HG02678 (cell line): Measurements from ENCODE around the gene PTPRH.
"Not testable (repeated sequence)": the region's sequence is repeated elsewhere in the genome, so short reads cannot be mapped to it uniquely, and the experiment has no call there.

Experiments used
- ATAC-seq: cut with Tn5 transposase; IDR thresholded peaks from one replicate; pipeline ENCODE4 v1.9.1; 2021; ENCODE audit warnings: mild to moderate bottlenecking, moderate library complexity; ENCODE audit not compliant: unreplicated experiment

Gene PTPRH

DNA sequence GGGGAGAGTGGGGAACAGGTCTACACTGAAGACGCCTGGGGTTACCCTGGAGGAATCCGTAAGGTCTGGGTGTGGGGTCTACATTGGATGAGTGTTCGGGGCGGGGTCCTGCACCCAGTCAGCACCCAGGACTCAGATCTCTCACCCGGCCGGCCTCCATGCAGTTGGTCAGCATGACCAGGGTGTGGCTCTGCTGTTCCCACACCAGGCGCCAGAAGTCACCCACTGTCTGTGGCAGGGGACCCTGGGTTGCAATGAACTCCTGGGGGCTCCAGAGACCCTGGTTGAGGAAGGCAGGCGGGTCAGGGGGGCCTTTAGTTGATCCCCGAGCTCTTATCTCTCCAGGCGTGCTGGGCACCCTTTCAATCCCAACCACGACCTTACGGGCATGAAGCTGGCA lies 23.2 kb downstream of the PTPRH start:
- ATAC-seq, result no peak

DNA sequence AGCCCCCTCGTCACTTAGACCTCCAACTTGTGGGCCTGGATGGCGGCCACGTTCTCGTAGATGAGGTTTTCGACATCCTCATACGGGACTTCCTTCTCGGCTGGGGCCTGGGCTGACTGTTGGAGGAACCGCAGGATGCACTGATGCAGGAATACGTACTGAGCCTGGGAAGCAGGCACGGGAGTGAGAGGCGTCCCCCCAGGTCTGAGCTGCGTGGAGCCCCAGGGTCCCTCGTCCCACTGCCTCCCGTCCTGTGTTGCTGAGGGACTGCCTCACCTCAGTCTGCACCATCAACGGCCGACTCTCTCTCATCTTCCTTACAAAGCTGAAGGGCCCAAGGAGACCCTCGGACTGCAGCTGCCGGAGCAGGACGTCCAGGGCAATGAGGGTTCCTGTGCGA lies 27.6 kb downstream of the PTPRH start:
- no peak for ATAC-seq

DNA sequence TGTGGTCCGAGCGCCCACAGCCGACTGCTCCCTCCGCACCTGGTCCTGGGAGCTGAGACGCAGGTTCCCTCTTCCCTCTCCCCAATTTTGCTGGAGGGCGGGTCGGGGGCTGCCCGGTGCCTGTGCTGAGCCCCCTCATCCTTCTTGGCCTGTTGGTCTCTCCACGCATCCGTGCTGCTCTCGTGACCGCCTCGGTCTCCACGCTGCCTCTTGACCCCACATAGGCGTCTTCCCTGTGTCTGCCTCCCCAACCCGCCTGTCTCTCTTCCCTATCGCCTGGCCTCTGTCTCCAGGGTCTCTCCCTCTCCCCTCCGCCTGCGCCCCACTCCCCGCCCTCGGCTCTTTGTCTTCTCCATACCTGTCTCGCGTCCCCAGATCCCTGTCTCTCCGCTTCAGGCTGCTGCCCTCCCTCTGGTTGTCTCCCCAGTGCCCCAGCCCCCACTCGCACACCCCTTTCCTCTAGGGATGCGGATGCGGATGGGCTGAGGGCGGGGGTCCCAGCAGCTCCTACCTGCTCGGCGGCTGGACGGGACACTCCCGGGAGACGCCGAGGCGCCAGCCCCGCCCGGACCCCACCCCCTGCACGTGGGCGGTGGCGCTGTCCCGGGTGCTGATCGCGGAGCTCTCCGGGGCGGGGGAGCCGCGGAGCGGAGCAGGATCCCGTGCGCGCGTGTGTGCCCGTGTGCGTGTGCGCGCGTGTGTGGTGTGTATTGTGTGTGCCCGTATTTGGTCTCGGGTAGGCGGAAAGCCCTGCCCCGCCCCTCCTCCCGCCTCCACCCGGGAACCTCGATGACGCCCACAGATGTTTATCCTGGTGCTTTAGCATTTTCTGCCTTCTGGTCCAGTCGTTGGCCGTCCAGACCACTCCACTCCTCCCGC lies 29.5 kb downstream of the PTPRH start, which contains the start of gene SYT5:
Gene SYT5 (minus strand): TSS at position 684 of the 879 bp plus-strand sequence. CDS start 1,248 bp downstream, outside the sequence.
- no peak for ATAC-seq

DNA sequence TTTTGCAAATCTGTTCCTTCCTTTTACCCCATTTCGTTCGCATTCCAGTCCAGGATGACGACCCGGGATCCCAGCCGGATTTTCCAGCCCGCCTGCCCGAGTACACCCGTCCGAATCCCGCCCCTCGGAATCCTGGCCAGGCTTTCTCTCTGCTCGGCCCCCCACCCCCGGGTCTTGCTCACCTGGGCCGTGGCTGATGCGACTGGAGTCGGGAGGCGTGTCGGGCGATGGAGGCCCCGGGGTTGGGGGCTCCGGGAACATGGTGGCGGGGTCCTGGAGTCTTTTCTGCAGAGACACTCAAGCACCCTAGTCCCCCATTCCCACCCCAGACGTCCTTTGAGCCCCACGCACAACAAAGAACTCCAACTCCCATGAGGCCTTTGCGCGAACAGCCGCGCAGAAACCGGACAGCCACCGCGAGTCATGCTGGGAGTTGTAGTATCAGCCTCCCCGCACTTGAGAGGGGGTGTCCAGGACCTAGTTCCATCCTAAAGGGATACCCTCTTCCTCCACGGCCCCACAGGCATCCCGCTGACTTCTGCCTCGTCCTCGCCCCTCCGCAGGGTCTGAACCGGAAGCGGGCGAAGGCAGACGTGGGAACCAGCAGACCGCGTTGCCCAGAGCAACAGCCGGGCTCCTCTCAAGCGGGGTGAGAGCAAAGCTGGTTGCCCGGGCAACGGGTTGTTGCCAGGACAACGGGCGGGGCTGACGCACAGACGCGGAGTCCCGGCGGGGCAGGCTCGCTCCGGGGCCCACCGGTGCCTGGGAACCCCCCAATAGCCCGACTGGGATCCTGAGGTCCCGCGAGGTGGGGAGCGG lies 30.3 kb downstream of the PTPRH start:
- peak; percentile 88 for ATAC-seq

DNA sequence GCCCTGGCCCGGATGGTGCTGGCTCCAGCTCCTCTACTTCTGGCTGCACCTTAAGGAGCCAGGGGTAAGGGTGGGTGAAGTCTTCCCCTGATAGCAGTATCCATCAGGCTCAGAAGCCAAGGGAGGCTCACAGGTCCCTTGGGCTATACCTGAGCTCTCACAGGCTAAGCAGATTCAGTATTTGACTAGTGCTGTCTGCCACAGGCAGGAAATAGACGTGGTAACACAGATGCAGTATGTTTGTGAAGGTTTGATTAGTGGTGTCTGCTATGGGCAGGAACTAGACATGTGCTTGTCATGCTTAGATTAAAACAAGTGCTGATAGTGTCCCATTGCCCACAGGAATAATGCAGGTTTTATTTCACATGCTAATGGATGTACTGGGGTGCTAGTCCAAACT lies 33.2 kb downstream of the PTPRH start:
- no peak for ATAC-seq

DNA sequence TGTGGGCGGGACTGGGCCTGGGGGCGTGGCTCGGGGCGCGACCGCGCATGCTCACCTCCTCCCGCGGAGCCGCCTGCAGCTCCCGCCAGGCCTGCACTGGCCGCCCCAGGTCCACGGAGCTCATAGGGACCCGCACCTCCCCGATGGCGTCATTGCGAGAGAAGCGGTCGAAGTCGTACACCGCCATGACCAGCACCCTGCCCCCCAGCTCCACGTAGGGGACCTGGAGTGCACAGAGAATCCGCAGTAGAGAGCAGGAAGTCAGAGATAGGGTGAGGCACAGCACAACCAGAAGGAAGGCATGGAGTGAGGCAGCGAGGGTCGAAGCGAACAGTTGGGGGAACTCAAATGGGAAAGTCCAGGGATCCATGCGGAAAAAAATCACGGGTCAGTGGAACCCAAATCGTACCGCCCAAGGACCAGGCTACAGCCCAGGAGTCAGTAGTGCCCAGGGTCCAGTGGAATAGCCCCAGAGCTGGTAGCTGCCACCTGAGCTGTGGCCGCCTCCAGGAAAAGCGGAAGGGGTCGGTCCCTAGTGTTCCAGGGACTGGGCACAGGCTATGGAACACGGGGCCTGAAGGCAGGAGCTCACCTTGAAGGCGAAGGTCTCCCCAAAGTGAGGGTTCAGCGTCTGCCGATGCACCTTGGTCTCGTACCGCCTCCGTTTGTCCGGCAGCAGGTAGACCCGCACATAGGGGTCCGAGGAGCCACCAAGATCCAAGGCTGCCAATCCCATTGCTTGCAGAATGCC lies 34.0 kb downstream of the PTPRH start:
- ATAC-seq, result no peak

DNA sequence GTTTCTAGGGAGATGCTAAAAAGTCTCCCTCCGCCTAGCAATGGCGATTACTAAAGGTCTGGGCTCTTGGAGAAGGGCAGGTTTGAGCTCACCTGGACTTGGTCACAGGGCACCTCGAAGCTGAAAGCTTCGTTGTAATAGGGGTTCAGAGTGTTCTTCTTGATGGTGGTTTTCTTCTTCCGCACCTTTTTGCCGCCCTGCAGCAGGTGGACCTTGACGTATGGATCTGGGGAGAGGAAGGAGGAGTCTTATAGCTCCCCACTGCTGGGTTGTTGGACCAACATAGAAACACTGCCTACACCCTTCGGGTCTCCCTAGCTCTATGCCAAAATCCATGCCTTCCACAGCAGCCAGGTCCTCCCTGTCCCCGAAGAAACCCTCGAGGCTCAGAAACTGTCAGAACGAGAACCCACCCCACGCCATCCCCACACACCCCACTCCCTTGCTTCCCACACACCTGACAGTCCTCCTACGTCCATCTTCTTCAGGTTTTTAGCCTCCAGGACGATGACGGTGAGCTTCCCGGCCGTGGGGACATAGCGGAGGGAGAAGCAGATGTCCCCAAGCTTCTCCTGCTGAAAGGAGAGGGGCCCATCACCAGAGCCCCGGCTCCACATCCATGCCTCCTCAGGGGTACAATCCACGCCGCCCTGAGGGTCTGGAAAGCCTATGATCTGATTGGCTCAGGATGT lies 34.7 kb downstream of the PTPRH start:
- ATAC-seq, result no peak

DNA sequence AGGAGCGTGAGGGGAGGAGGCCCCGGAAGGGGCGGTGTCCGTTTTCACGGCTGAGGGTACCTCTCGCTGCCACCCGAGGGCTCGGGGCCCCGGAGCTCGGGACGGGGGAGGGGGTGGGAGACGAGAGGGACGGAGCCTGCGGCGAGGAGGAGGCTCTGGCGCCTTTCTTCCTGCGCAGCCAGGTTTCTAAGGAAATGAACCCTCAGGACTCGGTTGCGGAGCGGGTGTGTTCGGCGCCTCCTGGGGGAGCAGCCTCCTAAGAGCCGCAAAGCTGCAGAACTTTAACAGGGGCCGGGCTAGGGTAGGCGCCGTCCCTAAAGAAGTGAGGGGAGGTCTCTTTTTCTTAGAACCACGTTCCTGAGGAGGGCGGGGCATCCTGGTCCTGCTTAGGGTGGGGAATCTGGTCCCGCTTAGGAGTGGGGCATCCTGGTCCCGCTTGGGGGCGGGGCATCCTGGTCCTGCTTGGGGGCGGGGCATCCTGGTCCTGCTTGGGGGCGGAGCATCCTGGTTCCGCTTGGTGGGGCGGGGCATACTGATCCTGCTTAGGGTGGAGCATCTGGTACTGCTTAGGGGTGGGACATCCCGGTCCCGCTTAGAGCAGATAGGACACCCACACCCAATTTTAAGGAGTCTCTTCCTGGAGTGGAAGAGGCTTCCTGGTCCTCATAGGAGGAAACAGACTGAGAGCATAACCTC lies 35.4 kb downstream of the PTPRH start:
- no peak for ATAC-seq

DNA sequence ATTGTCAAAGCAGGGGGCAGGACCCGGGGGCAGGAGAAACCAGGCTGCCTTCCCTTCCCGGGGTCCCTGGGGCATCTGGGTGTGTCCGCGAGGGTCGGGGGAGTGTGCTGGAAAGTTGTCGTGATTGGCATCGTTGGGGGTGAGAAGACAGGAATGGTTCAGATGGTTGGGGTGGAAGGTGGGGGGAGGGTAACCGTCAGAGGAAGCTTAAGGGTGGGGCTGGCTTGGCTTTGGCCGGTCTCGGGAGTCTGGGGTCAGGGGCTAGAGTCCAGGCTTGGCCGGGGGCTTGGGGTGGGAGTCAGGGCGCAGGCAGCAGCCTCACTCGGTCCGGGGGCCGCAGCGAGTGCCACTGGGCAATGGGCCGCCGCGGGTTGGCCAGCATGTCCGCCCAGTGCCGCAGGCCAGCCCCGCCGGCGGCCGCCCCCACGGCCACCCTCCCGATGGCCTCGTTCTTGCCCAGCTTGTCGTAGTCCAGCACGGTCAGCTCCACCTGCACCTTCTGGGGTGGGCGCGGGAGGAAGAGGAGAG lies 36.1 kb downstream of the PTPRH start:
- no peak for ATAC-seq

DNA sequence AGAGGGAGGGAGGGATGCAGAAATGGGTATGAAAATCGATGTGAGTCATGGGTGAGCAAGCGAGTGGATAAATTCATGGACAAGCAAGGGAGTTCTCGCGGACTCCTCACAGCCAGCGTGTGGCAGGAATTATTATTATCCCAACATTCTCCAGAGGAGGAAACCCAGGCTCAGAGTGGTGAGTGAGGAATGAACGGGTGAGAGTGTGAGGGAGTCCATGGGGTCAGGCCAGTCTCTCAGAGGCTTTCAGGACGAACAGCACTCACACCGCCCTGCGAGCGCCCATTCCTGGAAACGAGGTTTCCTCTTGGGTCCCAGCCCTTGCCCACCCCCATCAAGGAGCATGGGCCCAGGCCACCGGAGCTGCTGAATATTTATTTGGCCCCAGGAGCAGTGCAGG lies 36.6 kb downstream of the PTPRH start:
- no peak for ATAC-seq

DNA sequence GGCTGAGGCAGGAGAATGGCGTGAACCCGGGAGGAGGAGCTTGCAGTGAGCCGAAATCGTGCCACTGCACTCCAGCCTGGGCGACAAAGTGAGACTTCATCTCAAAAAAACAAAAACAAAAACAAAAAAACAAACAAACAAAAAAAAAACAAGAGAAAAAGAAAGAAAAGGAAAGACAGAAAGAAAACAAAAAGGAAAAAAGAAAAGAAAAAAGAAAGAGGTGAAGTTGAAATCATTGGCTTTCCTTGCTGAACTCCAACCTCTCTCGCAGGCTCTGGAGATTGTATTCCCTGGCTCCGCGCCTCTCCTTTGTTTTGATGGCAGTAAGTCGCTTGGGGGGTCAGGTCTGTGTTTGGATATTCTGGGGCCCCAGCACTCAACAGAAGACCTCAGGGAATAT lies 37.0 kb downstream of the PTPRH start:
- not testable (repeated sequence) for ATAC-seq

DNA sequence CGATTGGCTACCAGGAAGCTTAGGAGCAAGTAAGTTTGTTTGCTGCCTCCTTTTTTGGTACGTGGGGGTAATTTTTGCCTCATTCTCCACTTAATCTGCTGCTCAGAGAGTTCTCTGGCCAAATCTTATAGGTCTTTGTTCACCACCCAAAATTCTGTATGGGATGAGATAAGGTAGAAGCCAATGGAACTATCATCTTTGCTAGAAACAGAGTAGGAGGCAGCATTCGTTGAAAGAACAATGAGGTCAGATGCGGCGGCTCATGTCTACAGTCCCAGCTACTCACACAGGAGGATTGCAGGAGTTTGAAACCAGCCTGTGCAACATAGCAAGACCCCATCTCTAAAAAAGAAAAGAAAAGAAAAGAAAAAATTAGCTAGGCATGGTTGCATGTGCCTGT lies 37.9 kb downstream of the PTPRH start:
- no peak for ATAC-seq

DNA sequence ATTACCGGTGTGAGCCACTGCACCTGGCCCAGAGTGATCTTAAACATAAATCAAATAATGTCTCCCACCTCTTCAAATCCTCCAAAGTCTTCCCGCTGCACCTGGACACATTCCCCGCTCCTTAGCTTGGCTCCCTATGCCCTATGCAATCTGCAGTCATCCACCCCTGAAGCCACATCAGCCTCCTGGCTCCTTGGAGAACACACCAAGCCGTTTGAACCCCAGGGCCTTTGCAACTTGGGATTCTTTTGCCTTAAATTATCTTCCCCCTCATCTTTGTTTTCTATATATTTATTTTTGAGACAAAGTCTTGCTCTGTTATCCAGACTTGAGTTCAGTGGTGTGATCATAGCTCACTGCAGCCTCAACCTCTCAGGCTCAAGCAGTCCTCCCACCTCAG lies 40.2 kb downstream of the PTPRH start:
- no peak for ATAC-seq

DNA sequence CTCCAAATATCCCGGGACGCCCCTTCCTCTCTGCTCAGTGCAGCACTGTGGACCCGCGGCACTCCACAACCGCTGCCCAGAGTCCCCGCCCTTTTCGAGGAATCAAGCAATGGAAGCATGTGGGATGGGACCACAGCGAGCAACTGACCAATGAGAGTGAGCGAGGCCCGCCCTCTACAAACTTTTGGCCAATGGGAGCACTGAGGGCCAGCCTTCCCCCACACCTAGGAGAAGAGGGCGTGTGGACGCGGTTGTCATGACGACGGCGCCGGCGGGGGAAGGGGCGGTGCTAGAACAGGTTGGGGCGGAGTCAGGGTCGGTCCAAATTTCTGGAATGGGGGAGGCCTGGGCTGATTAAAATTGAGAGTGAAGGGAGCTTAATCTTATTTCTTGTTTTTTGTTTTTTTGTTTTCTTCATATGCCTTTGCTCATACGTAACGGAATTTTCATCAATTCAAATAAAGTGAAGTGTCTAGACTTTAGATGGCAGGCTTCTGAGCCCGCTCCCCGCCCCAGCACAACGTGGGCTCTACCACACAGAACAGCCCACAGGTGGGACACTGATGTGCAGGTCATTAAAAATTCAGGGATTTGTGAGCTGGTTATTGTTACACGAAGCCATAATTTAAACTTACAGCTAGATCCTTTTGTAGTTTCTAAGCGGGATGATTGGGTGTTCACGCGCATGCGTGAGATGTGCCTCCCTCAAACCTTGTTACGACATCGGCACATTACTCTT lies 42.6 kb downstream of the PTPRH start, which contains the start of gene DNAAF3:
Gene DNAAF3 (minus strand): TSS at position 84 of the 739 bp plus-strand sequence. CDS start 200 bp downstream, outside the sequence.
- ATAC-seq, result peak; percentile 63

DNA sequence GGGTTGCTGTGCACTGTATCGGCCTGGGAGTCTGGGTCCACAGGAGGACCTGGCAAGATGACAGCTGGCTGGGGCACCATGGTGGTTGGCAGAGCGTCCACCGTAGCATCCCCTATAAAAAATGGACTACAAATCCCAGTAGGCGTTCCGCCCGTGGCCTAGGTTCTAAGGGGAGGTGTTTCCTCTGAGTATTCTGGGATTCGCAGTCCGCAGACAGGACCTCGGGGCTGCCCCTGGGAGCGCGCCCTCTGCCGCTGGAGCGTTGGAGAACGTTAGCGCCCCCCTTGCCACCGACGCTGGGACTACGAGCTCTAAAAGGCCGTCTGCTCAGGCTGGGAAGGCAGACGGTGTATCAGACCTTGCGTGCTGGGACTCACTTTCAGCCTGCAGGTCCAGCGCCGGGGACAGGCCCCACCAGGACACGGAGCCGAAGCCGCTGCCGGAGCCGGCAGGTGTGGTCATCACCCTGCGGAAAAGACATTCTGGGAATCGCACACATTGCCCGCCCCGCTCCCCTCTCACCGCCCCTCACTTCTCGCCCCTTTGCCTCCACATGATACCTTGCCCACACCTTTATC lies 43.3 kb downstream of the PTPRH start:
- ATAC-seq, result no peak

DNA sequence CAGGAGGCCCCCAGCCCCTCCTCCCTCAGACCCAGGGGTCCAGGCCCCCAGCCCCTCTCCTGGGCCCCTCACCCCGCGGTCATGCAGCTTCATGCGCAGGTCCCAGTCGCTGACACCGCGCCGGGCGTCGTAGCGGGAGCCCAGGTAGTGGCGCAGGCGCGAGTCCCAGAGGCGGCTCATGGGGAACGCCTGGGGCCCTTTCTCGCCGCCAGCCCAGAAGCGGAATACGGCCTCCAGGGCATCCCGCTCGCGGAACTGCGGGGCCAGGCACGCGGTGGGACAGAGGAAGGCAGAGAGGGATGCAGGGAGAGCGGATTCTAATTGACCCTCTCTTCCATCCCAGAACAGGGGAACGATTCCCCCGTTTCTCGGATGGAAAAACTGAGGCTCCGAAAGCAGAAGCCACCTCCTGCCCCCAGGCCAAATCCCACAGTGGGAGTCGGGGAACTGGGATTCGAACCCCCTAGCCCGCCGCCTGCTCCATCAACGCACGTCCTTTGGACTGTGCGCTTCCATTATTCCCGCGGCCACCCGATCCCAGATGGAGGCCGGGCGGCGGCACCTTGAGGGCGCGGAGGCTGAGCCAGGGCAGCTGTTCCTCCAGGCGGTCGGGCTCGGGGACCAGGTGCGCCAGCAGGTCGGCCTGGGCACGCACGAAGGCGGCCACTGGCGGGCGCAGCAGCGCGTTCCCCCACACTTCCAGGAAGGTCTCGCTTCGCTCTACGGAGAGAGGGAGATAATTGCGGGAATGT lies 47.6 kb downstream of the PTPRH start:
- ATAC-seq, result no peak

DNA sequence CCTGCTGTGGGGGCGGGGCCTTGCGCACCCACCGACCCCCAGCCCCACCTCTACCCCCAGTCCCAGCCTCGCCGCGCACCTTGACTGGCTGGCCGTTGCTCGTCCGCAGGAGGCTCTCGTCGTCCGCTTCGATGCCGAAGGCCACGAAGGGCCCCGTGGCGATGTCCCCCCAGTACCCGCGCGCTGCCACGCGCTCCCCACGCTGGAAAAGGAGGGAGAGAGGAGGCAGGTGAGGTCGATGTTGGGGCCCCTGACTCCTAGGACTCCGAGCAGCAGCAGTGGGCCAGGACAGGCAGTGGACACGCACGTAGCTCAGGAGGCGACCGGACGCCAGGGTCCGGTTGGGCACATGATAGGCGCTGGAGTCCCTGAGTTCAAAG lies 48.3 kb downstream of the PTPRH start:
- no peak for ATAC-seq
